Hair follicular keratinocyte (primary cell): ENCODE measurements around the gene CYP1A2. TPM values are rescaled to one million over a fixed set of nuclear protein-coding genes. Genes with fewer than 3 reads are reported as not detected.

Source experiments
- total RNA-seq: library from RNA; depleted of rRNA; stranded (reverse); fragments of >200 nt; gene quantifications from 2 replicates; pipeline ENCODE4 v1.2.3, GENCODE V29; 2015

The CYP1A2 gene
- not detected in 2 replicates for total RNA-seq

GRCh38 chr15:74748322-74748946, at the start of gene CYP1A2:
TSS of gene CYP1A2 (plus strand) at chr15:74748845. CDS start at chr15:74749739, 894 bp downstream.

DNA sequence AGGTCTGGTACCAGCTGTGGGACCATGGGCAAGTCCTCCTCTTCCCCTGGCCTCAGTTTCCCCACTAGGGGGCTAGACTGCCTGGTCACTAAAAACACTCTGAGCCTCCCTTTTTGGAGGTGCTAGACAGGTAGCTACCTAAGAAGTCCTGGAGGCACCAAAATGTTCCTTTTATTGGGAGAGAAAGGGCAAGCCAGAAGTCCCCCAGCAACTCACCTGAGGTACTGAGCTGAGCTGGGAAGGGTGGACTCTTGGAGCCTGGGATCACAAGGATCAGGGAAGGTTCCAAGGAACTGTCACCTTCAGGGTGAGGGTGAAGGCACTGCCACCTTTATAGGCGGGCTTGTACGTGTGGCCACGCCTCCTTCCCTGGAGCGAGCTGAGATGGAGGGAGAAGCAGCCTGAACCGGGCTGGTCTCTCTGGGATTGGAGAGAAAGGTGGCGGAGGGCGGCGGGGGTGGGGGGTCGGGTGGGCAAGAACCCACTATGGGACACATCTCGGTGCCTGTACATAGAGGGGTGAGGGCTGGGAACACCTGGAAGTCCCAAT, 23.3 kb upstream of the CYP1A2 start, which contains the start of gene CYP1A1:
Gene CYP1A1 (minus strand): TSS at position 304 of the 550 bp plus-strand sequence. CDS start 2,431 bp downstream, outside the sequence.

DNA sequence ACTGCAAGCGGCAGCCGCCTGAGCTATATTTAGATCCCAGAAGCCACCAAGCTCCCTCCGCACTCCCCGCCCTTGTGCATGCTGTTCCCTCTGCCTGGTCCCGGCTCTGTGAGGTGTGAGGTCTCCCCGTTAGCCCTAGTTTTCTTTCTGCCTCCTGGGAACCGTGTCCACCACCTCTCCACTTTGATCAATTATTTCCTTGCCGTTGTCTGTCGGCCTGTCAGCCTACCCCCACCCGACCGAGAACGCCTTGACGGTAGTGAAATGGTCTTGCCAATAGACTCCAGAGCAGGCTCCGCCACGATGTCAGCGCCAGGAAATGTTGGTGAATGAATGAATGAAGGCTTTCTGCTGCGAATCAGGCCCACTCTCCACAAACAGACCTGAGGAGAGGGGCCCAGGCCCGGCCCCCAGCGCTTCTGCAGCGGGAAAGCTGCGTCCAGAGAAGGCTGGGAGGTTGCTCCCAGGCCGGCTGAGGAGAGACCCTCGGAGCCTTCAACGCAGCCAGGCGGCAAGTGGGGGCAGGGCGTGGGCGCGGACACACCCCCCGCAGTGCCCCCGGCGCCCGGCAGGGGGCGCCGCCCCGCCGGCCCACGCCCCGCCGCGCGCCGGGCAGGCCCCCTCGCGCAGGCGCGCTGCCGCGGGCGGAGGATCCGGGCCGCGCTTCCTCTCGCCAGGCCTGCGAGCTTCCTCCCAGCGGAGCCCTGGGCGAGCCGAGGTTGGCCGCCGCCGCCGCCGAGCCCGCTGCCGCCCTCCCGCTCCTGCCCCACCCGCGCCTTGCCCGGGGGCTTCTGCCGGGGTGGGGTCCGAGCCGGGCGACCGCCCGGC, 33.0 kb downstream of the CYP1A2 start, which contains the start of gene CSK:
Gene CSK (plus strand): TSS at position 650 of the 828 bp plus-strand sequence. CDS start 16,218 bp downstream, outside the sequence.

Other genes starting within 250 kb of the CYP1A2 start
- gene ARID3B, start 207.6 kb upstream of the CYP1A2 start, total RNA-seq: 4.0 and 6.8 TPM in 2 replicates
- gene CLK3, start 133.0 kb upstream of the CYP1A2 start, total RNA-seq: 57.0 and 77.5 TPM in 2 replicates
- gene EDC3, start 52.8 kb upstream of the CYP1A2 start, total RNA-seq: 10.0 and 12.6 TPM in 2 replicates
- gene CYP1A1, start 23.3 kb upstream of the CYP1A2 start, total RNA-seq: 1.0 and 1.9 TPM in 2 replicates
- gene CSK, start 33.2 kb downstream of the CYP1A2 start, total RNA-seq: 29.5 and 31.6 TPM in 2 replicates
- gene LMAN1L, start 64.0 kb downstream of the CYP1A2 start, total RNA-seq: not detected in 2 replicates
- not detected in 2 replicates for gene CPLX3, start 77.8 kb downstream of the CYP1A2 start, total RNA-seq
- gene ULK3, start 94.3 kb downstream of the CYP1A2 start, total RNA-seq: 17.4 and 18.7 TPM in 2 replicates
- 33.7 and 51.1 TPM in 2 replicates for gene SCAMP2, start 124.5 kb downstream of the CYP1A2 start, total RNA-seq
- 41.4 and 53.0 TPM in 2 replicates for gene MPI, start 141.2 kb downstream of the CYP1A2 start, total RNA-seq
- 21.5 and 29.6 TPM in 2 replicates for gene FAM219B, start 158.0 kb downstream of the CYP1A2 start, total RNA-seq
- gene COX5A, start 189.2 kb downstream of the CYP1A2 start, total RNA-seq: 129 and 180 TPM in 2 replicates
- gene RPP25, start 207.9 kb downstream of the CYP1A2 start, total RNA-seq: 1.6 and 3.7 TPM in 2 replicates
- under 0.01 TPM in 1 of 2 replicates, not detected in the other for gene SCAMP5, start 246.7 kb downstream of the CYP1A2 start, total RNA-seq